Stimulated activated naive B cell treated with anti-CD40 and anti-IgM and Interleukin-4, amounts not matched to agents 10 μg/mL and 1 μg/mL and 100 μg/mL, for 72 hours (primary cell): ENCODE measurements around the gene SMAD3.
A peak's percentile ranks its signal among the peaks of the same experiment; 100 is the strongest.
"Not testable (repeated sequence)": the region's sequence is repeated elsewhere in the genome, so short reads cannot be mapped to it uniquely, and the experiment has no call there.

ENCODE experiments used
- ATAC-seq, 2 donors: fragments of 150-1000 bp; cut with Tn5 transposase; replicated peaks; 2 replicates each; pipeline ENCODE4 v1.10.0; 2021; ENCODE audit warnings: moderate library complexity in 1 of 2
- DNase-seq: peaks from one replicate; pipeline ENCODE4 v3.0.0; 2021
- H3K27ac Mint-ChIP-seq: one replicate; pipeline ENCODE4 v1.8.0; 2022; ENCODE audit warnings: mild to moderate bottlenecking, mixed read lengths
- H3K27me3 Mint-ChIP-seq, 2 donors: one replicate each; pipeline ENCODE4 v1.8.0; 2022; ENCODE audit warnings: mixed read lengths in 2 of 2
- H3K36me3 Mint-ChIP-seq, 2 donors: one replicate each; pipeline ENCODE4 v1.8.0; 2022; ENCODE audit warnings: mixed read lengths in 2 of 2, mild to moderate bottlenecking in 1 of 2
- H3K4me1 Mint-ChIP-seq, 2 donors: one replicate each; pipeline ENCODE4 v1.8.0; 2022; ENCODE audit warnings: mixed read lengths in 2 of 2, mild to moderate bottlenecking in 1 of 2
- H3K4me3 Mint-ChIP-seq, 2 donors: one replicate each; pipeline ENCODE4 v1.8.0; 2022; ENCODE audit warnings: mild to moderate bottlenecking in 2 of 2, mixed read lengths in 2 of 2, moderate library complexity in 1 of 2
- H3K9me3 Mint-ChIP-seq, 2 donors: one replicate each; pipeline ENCODE4 v1.8.0; 2022; ENCODE audit warnings: mixed read lengths in 2 of 2, mild to moderate bottlenecking in 1 of 2

The SMAD3 gene

GRCh38 chr15:67075555-67076135 lies 10.2 kb downstream of the SMAD3 start:
- H3K4me3 Mint-ChIP-seq: peak overlapping the region; percentile 67
- ATAC-seq, DNase-seq, H3K27me3 Mint-ChIP-seq, H3K9me3 Mint-ChIP-seq: not testable (repeated sequence)
- peaks cover 28 to 37% of the 10 kb centered on the region in 2 donors for H3K36me3 Mint-ChIP-seq
- H3K4me1 Mint-ChIP-seq: peaks cover 64 to 75% of the 10 kb centered on the region in 2 donors
- peak overlapping the region; percentile 98 for H3K27ac Mint-ChIP-seq

GRCh38 chr15:67076147-67076843 lies 10.9 kb downstream of the SMAD3 start:
- peak; percentile 83 for DNase-seq
- peak overlapping the region; percentile 67 for H3K4me3 Mint-ChIP-seq
- H3K27ac Mint-ChIP-seq: peak overlapping the region; percentile 98
- H3K4me1 Mint-ChIP-seq: peaks cover 67 to 68% of the 10 kb centered on the region in 2 donors
- H3K36me3 Mint-ChIP-seq: peaks cover 22 to 31% of the 10 kb centered on the region in 2 donors
- ATAC-seq: peak; percentile 83
- H3K9me3 Mint-ChIP-seq: no peaks in the 10 kb centered on the region
- no peaks in the 10 kb centered on the region for H3K27me3 Mint-ChIP-seq

DNA sequence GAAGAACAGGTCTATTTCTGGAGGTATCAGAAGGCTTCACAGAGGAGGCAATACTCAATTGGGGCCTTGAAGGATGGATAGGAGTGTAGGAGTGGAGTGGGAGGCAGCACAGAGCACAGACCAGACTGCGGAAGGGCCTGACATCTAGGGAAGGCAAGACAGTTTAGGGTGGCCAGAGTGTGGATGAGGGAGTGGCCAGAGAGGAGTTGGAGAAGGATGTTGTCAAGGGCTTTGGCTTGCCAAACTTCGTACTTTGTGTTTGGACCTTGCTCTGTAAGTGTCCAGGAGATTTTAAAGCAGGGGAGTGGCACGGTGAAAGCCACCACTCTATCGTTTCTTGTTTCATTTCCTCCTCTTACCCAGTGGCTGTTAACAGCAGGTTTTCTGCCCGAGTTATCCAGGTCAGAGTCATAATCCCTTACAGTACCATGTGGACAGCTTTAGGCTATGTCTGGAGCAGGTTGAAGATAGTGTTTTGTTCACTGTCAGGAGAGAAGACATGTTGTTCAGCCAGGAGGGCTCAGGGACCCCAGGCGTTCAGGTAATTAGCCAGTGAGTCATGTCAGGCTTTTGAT lies 12.3 kb downstream of the SMAD3 start:
- ATAC-seq (no peak), DNase-seq (no peak)
- peak overlapping the region; percentile 98 for H3K27ac Mint-ChIP-seq
- H3K4me1 Mint-ChIP-seq: peaks cover 60 to 73% of the 10 kb centered on the region in 2 donors
- peak overlapping the region; percentile 14 to 18 for H3K4me3 Mint-ChIP-seq
- no peaks in the 10 kb centered on the region for H3K27me3 Mint-ChIP-seq
- H3K36me3 Mint-ChIP-seq: peaks cover 21 to 25% of the 10 kb centered on the region in 2 donors
- H3K9me3 Mint-ChIP-seq: peaks cover 0 to 2% of the 10 kb centered on the region in 2 donors

GRCh38 chr15:67079361-67079760 lies 14.0 kb downstream of the SMAD3 start:
- Mint-ChIP-seq H3K27ac (peak overlapping the region; percentile 91), H3K4me1 (peaks cover 43 to 77% of the 10 kb centered on the region in 2 donors), H3K27me3 (no peaks in the 10 kb centered on the region), H3K4me3 (no peak overlapping the region), H3K36me3 (peaks cover 20 to 28% of the 10 kb centered on the region in 2 donors), H3K9me3 (peaks cover 0 to 2% of the 10 kb centered on the region in 2 donors)
- ATAC-seq: no peak
- DNase-seq: no peak

DNA sequence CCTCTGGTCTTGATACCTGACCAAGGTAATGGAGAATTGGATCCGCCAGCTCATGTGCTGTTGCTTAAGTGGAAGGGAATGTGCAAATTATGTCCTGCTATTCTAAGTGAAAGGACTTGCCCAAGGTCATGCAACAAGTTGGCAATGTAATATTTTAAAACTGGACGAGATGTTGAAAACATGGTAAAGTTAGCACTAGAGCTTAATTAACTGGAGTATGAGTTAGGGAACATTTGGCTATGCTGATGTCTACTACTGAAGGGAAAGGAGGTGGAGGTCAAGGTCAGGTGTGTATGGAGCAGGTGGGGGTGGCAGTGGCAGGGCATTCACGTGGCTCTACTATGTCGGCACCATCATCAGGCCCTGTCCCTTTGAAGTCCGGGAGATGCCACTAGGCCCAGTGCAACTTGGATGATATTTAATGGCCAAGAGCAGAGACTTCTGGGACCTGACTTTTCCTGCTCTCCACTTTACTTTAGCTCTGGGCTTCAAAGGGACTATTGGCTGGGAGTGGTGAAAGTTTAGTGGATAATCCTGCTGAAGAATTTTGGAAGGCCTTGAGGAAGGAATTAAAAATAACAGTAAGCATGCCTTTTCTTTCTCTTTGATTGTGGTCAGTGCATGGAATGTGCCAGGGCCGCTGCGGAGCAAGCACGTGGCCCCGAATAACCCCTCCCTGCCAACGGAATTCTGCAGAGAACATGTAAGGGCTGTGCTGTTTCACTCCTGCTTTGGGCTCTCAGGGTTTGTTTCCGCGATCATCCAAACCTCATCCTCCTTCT lies 14.9 kb downstream of the SMAD3 start:
- no peaks in the 10 kb centered on the region for H3K27me3 Mint-ChIP-seq
- peaks cover 34 to 77% of the 10 kb centered on the region in 2 donors for H3K4me1 Mint-ChIP-seq
- H3K9me3 Mint-ChIP-seq: peaks cover 0 to 2% of the 10 kb centered on the region in 2 donors

DNA sequence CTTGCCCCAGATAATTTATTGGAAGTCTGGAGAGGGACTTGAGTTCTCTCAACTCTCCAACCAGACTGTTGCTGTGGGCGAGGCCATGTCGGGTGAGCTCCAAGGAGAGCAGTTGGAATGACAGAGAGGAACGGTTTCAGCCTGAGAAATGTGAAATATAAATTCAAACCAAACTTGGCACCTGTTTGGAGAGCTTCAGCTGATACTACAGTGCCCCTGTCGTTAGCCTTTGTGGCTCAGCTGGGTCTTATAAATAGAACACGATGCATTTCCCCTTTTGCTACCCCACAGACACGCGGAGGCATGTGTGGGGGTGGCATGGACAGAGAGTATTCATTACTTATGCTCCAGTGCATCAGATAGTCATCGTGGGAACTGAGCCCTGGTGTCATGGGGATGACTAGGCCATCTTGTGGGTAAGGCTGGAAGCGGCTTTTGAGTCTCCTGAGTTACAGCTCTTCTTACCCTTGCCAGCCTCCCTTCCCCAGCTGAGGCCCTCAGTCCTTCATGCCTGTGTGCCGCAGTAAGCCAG lies 15.6 kb downstream of the SMAD3 start:
- Mint-ChIP-seq H3K4me1 (peaks cover 27 to 78% of the 10 kb centered on the region in 2 donors), H3K27ac (peak overlapping the region; percentile 91), H3K27me3 (no peaks in the 10 kb centered on the region), H3K9me3 (peaks cover 0 to 2% of the 10 kb centered on the region in 2 donors), H3K36me3 (peaks cover 11 to 27% of the 10 kb centered on the region in 2 donors), H3K4me3 (peak overlapping the region; percentile 72 to 74)
- ATAC-seq: peak; percentile 65 to 74
- peak; percentile 93 for DNase-seq

More for the DNA sequence above, 14.9 kb downstream of the SMAD3 start:
- DNase-seq: no peak
- no peak for ATAC-seq
- Mint-ChIP-seq H3K36me3 (peaks cover 14 to 30% of the 10 kb centered on the region in 2 donors), H3K27ac (peak overlapping the region; percentile 91), H3K4me3 (peak overlapping the region; percentile 72 to 74)

DNA sequence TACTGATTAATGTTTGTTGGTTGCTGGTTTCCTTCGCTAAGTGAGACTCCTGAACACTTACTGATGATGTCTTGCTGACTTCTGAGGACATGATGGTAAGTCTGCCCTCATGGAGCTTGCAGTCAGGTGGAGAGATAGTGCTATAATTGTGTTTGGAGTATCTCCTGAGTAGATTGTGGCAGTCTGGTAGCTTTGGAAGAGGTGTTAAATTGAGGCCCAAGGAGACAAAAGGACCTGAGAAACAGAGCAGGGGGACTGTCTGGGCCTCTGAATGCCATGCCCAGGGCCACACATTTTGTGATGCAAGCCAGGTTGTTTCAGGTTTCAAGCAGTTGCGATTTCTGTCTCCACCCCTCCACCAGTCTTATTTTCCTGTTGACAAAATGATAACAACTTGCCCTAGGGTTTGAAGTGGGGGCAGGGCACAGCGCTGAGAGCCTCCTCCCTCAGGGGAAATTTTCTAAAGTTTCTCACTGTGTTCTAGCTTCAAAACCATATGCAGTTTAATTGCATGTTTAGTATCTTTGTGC lies 16.7 kb downstream of the SMAD3 start:
- H3K4me3 Mint-ChIP-seq: peak overlapping the region; percentile 14 to 75
- peaks cover 0 to 2% of the 10 kb centered on the region in 2 donors for H3K9me3 Mint-ChIP-seq
- DNase-seq (peak; percentile 59), ATAC-seq (peak in 1 of 2 donors; percentile 2)
- H3K27me3 Mint-ChIP-seq: no peaks in the 10 kb centered on the region
- peaks cover 16 to 78% of the 10 kb centered on the region in 2 donors for H3K4me1 Mint-ChIP-seq
- H3K27ac Mint-ChIP-seq: peak overlapping the region; percentile 91
- peaks cover 15 to 33% of the 10 kb centered on the region in 2 donors for H3K36me3 Mint-ChIP-seq

DNA sequence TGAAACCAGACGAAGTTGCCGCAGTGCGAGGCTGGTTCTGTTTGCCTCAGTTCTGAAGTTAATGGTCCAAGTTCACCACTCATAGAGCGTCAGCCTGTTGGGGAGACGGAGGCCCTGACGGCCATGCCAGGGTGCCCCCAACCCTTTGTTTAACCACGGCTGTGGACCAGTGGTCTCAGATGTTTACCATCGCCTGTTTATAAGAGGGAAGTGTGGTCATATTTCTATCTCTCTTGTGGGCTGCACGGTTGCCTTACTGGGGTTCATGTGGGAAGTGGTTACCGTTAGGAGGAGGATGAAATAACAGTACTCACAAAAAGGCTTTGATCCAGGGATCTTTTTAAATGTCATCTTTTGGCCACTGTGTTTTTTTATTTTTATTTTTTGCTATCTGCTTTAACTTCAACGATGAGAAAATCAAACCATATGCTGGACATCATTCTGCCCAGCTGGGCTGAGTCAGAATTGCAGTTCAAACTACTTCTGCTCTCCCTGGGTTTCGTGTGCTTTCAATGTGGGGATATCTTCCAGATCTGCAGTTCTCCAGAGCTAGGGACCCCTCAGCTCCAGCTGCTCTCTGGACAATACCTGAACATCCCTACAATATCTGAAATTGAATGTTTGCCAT lies 17.8 kb downstream of the SMAD3 start:
- peaks cover 5 to 79% of the 10 kb centered on the region in 2 donors for H3K4me1 Mint-ChIP-seq
- no peaks in the 10 kb centered on the region for H3K27me3 Mint-ChIP-seq
- peaks cover 0 to 2% of the 10 kb centered on the region in 2 donors for H3K9me3 Mint-ChIP-seq
- DNase-seq: no peak
- peak overlapping the region; percentile 91 for H3K27ac Mint-ChIP-seq
- no peak for ATAC-seq
- H3K36me3 Mint-ChIP-seq: peaks cover 19 to 35% of the 10 kb centered on the region in 2 donors
- H3K4me3 Mint-ChIP-seq: peak overlapping the region; percentile 64 to 75

DNA sequence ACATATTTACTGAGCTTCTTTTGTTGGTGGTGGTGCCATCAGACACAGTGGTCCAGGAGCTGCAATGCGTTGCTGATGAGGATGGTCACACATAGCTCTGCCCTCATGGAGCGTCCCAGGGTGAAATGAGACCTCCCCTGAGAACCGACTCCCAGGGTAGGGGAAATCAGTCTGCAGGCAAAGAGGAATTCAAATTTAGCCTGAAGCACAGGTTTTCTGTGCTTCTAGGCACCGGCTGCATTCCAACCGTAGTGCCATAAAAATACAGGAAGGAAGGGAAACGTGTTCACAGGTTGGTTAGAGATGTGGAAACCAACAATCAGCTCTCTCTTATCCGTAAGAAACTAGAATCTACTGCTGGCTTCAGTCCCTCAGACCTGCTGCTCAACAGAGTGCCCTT lies 19.2 kb downstream of the SMAD3 start:
- Mint-ChIP-seq H3K36me3 (peaks cover 19 to 39% of the 10 kb centered on the region in 2 donors), H3K4me3 (peak overlapping the region; percentile 64 to 66), H3K27me3 (no peaks in the 10 kb centered on the region), H3K27ac (peak overlapping the region; percentile 91), H3K4me1 (peaks cover 0 to 85% of the 10 kb centered on the region in 2 donors), H3K9me3 (peaks cover 0 to 2% of the 10 kb centered on the region in 2 donors)
- no peak for ATAC-seq
- no peak for DNase-seq

- Mint-ChIP-seq H3K27me3 (no peaks in the 10 kb centered on the region), H3K4me3 (peak overlapping the region; percentile 34 to 44), H3K36me3 (peaks cover 15 to 32% of the 10 kb centered on the region in 2 donors), H3K27ac (peak overlapping the region; percentile 91), H3K9me3 (peaks cover 0 to 2% of the 10 kb centered on the region in 2 donors), H3K4me1 (peaks cover 0 to 84% of the 10 kb centered on the region in 2 donors)
- ATAC-seq: peak; percentile 56 to 57
- peak; percentile 63 for DNase-seq
Observed at GRCh38 chr15:67085237-67085817, 19.9 kb downstream of the SMAD3 start.

- Mint-ChIP-seq H3K4me3 (peak overlapping the region; percentile 44 to 69), H3K36me3 (peaks cover 15 to 31% of the 10 kb centered on the region in 2 donors), H3K27ac (peak overlapping the region; percentile 91), H3K27me3 (no peaks in the 10 kb centered on the region), H3K4me1 (peaks cover 0 to 87% of the 10 kb centered on the region in 2 donors), H3K9me3 (peaks cover 0 to 2% of the 10 kb centered on the region in 2 donors)
- ATAC-seq (peak; percentile 59 to 70), DNase-seq (peak; percentile 72)
Observed at GRCh38 chr15:67085818-67086636, 20.6 kb downstream of the SMAD3 start.

- H3K36me3 Mint-ChIP-seq: peaks cover 15 to 31% of the 10 kb centered on the region in 2 donors
- no peak for ATAC-seq
- H3K4me1 Mint-ChIP-seq: peaks cover 0 to 86% of the 10 kb centered on the region in 2 donors
- peak overlapping the region; percentile 43 to 69 for H3K4me3 Mint-ChIP-seq
- H3K27me3 Mint-ChIP-seq: no peaks in the 10 kb centered on the region
- peak overlapping the region; percentile 91 for H3K27ac Mint-ChIP-seq
- no peak for DNase-seq
- H3K9me3 Mint-ChIP-seq: peaks cover 0 to 2% of the 10 kb centered on the region in 2 donors
Observed at GRCh38 chr15:67086637-67086914, 21.2 kb downstream of the SMAD3 start.
